ENCODE data around the gene ACTR1B.

The ACTR1B gene

DNA sequence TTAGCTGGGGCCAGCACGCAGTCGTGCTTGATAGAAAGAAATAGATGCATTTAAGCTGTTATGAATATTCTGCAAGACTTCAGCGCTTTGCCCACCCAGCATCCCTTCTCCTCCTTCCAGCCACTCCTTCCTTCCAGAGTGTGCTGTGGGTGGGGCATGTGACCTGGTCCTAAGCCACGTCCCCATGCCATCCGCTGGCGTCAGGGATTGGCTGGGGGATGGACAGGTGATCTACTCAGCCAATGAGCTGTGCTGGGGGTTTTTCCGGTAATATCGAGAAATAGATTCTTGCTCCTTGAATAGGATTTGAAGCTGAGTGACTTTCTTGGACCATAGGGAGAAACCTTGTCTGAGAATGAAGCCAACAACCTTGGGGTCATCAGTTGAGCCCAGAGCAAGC, 44.8 kb upstream of the ACTR1B start:
- Histone ChIP-seq H3K79me2 (ENCODE audit: low read length) (no peaks in the 10 kb centered on the region), H3K36me3 (replicated peaks; ENCODE audit: low read depth, low read length) (no peaks in the 10 kb centered on the region), H3K4me1 (ENCODE audit: low read length) (no peaks in the 10 kb centered on the region), H3K27ac (ENCODE audit: low read length) (no peak overlapping the region), H4K20me1 (ENCODE audit: insufficient read depth, low read length) (no peaks in the 10 kb centered on the region), H3K9ac (ENCODE audit: low read length) (no peak overlapping the region), H2AFZ (ENCODE audit: low read depth, low read length) (no peak overlapping the region), H3K27me3 (ENCODE audit: low read depth, low read length) (no peaks in the 10 kb centered on the region; the same call in 1 of the 2 replicates), H3K4me2 (ENCODE audit: low read length) (no peak overlapping the region), H3K9me3 (ENCODE audit: insufficient read depth, low read length) (no peaks in the 10 kb centered on the region), H3K4me3 (ENCODE audit: low read length) (no peak overlapping the region)
- TF ChIP-seq EZH2phosphoT487 (IDR thresholded peaks at IDR 0.05; ENCODE audit: low read depth), result no peak
- TF ChIP-seq, protein P1, sequence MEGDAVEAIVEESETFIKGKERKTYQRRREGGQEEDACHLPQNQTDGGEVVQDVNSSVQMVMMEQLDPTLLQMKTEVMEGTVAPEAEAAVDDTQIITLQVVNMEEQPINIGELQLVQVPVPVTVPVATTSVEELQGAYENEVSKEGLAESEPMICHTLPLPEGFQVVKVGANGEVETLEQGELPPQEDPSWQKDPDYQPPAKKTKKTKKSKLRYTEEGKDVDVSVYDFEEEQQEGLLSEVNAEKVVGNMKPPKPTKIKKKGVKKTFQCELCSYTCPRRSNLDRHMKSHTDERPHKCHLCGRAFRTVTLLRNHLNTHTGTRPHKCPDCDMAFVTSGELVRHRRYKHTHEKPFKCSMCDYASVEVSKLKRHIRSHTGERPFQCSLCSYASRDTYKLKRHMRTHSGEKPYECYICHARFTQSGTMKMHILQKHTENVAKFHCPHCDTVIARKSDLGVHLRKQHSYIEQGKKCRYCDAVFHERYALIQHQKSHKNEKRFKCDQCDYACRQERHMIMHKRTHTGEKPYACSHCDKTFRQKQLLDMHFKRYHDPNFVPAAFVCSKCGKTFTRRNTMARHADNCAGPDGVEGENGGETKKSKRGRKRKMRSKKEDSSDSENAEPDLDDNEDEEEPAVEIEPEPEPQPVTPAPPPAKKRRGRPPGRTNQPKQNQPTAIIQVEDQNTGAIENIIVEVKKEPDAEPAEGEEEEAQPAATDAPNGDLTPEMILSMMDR (IDR thresholded peaks at IDR 0.05; ENCODE audit: low read depth, low read length), result no peak

DNA sequence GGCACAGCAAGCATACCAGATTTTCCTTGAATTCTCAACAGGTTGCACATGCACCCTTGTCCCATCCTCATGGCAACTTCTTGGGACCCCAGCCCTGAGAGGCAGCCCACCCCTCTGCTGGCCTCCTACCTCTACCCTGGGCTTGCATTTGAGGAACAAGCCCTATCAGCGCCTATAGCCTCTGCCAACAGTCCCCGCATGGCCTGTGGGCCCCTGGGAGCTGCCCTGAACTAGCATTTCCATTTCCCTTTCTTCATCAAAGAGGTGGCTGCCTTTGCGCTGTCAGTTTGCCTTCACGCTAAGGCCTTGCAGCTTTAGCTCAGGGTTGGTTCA, 44.2 kb upstream of the ACTR1B start:
- no peak overlapping the region for H3K9ac ChIP-seq (ENCODE audit: low read length)
- H3K27me3 ChIP-seq (ENCODE audit: low read depth, low read length), result no peaks in the 10 kb centered on the region; the same call in 1 of the 2 replicates
- H3K79me2 ChIP-seq (ENCODE audit: low read length), result no peaks in the 10 kb centered on the region

DNA sequence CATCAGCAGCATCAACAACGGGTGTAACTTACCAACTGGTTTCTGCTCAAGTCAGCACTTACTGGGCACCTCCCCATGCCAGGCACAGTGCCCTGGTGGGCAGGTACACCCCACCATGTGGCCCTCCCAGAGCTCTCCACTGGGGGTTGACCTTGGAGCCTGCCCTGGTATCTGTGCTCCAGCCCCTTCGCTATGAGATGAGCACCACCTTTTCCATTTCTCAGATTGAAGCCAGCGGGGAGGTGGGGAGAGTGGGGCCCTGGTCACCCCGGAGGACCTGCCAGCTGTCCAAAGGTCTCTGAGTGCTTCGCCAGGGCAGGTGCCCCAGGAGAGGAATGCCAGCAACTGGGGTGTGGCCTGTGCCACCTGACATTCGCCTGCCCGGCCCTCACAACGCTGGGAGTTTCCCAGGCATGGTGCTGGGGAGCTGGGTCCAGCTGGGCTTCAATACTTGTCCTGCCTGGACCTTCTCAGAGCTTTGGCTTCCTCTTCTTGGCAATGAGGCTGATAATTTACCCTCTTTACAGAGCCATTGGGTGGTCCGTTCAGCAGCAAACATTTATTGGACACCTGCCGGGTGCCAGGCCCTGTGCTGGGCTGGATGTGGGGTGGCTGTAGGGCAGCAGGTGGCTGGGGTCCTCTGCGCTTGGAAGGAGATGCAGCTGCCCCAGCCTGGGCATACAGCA, 43.7 kb upstream of the ACTR1B start:
- Histone ChIP-seq H3K9me3 (ENCODE audit: insufficient read depth, low read length) (no peaks in the 10 kb centered on the region), H3K27ac (ENCODE audit: low read length) (no peak overlapping the region), H3K27me3 (ENCODE audit: low read depth, low read length) (no peaks in the 10 kb centered on the region; the same call in 1 of the 2 replicates), H4K20me1 (ENCODE audit: insufficient read depth, low read length) (no peaks in the 10 kb centered on the region), H3K79me2 (ENCODE audit: low read length) (no peaks in the 10 kb centered on the region), H3K9ac (ENCODE audit: low read length) (no peak overlapping the region), H3K4me1 (ENCODE audit: low read length) (no peaks in the 10 kb centered on the region), H3K36me3 (replicated peaks; ENCODE audit: low read depth, low read length) (no peaks in the 10 kb centered on the region), H3K4me3 (ENCODE audit: low read length) (no peak overlapping the region), H2AFZ (ENCODE audit: low read depth, low read length) (no peak overlapping the region), H3K4me2 (ENCODE audit: low read length) (no peak overlapping the region)
- no peak for TF ChIP-seq EZH2phosphoT487 (IDR thresholded peaks at IDR 0.05; ENCODE audit: low read depth)
- TF ChIP-seq, protein P1 (IDR thresholded peaks at IDR 0.05; ENCODE audit: low read depth, low read length), result no peak

More for the DNA sequence above, 44.2 kb upstream of the ACTR1B start:
- H3K4me1 ChIP-seq (ENCODE audit: low read length), result no peaks in the 10 kb centered on the region
- no peak overlapping the region for H2AFZ ChIP-seq (ENCODE audit: low read depth, low read length)
- H3K4me3 ChIP-seq (ENCODE audit: low read length), result no peak overlapping the region
- H4K20me1 ChIP-seq (ENCODE audit: insufficient read depth, low read length), result no peaks in the 10 kb centered on the region
- no peak for TF ChIP-seq EZH2phosphoT487 (IDR thresholded peaks at IDR 0.05; ENCODE audit: low read depth)
- TF ChIP-seq, protein P1 (IDR thresholded peaks at IDR 0.05; ENCODE audit: low read depth, low read length), result no peak
- no peak overlapping the region for H3K27ac ChIP-seq (ENCODE audit: low read length)
- H3K36me3 ChIP-seq (replicated peaks; ENCODE audit: low read depth, low read length), result no peaks in the 10 kb centered on the region
- H3K4me2 ChIP-seq (ENCODE audit: low read length), result no peak overlapping the region
- H3K9me3 ChIP-seq (ENCODE audit: insufficient read depth, low read length), result no peaks in the 10 kb centered on the region

DNA sequence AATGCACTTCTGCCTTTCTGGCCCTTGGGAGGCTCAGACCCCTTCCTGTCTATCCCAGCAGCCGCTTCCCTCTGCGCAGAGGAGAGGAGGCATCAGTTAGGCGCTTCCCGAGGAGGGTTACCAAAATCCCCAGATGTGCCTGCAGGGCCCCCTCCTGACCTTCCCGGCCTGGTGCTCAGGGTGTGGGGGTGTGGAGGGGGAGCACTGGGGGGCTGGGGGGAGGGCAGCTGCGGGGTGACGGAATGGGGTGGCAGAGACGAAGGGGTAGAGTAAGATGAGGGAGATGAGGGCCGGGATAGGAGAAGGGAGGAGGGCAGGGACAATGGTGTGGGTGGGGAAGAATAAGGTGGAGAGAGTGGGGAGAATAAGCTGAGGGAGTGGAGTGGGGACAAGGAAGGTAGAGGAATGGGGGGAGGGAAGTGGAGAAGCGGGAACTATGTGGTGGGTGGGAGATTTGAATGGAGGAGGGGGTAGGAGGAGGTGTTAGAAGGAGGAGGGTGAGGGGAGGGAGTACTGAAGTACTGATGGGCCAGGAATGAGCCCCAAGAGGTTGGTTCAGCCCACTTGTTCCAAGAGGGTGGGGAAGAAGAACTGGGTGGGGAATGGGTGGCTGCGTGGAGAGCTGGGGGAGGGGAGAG, 43.0 kb upstream of the ACTR1B start:
- Histone ChIP-seq H3K9ac (ENCODE audit: low read length) (no peak overlapping the region), H3K4me3 (ENCODE audit: low read length) (no peak overlapping the region), H2AFZ (ENCODE audit: low read depth, low read length) (no peak overlapping the region), H3K4me1 (ENCODE audit: low read length) (no peaks in the 10 kb centered on the region), H4K20me1 (ENCODE audit: insufficient read depth, low read length) (no peaks in the 10 kb centered on the region), H3K27ac (ENCODE audit: low read length) (no peak overlapping the region), H3K36me3 (replicated peaks; ENCODE audit: low read depth, low read length) (no peaks in the 10 kb centered on the region), H3K9me3 (ENCODE audit: insufficient read depth, low read length) (no peaks in the 10 kb centered on the region), H3K4me2 (ENCODE audit: low read length) (no peak overlapping the region), H3K79me2 (ENCODE audit: low read length) (no peaks in the 10 kb centered on the region), H3K27me3 (ENCODE audit: low read depth, low read length) (no peaks in the 10 kb centered on the region; the same call in 1 of the 2 replicates)
- TF ChIP-seq, protein P1 (IDR thresholded peaks at IDR 0.05; ENCODE audit: low read depth, low read length), result no peak
